Measurements from ENCODE around the gene ELMO1.

Gene ELMO1

GRCh38 chr7:36871355-36871738 lies 577.3 kb downstream of the ELMO1 start:
- DNase-seq (ENCODE audit: low read depth), result no peak

DNA sequence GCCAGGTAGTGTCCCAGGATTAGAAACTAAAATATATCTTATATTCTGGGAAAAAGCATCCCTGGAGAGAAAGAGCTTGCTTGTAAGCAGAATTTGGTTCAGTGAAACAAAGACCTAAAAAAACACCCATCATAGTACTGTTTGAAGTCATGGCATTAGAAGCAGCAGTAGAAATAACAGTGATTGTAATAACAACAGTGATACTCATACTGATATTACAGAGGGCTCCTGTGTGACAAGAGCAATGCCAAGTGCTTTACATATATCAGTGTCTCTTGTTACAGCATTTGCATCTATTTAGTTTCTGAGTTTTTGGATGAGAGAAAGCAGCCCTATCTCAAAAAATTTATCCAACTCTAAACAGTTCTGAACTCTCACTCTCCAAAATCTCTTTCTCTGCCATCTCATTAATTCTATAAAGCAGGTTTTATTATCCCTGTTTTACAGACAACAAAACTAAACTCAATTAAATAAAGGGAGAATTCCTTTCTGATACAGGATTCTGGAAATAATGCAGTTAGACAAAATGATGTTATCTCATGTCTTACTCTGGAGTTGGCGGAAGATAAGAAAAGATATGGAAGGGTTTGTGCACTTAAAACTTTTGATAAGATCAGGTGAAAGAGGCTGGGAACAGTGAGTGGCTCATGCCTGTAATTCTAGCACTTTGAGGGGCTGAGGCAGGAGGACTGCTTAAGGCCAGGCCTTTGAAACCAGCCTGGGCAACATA lies 577.9 kb downstream of the ELMO1 start:
- DNase-seq (ENCODE audit: low read depth), result no peak

DNA sequence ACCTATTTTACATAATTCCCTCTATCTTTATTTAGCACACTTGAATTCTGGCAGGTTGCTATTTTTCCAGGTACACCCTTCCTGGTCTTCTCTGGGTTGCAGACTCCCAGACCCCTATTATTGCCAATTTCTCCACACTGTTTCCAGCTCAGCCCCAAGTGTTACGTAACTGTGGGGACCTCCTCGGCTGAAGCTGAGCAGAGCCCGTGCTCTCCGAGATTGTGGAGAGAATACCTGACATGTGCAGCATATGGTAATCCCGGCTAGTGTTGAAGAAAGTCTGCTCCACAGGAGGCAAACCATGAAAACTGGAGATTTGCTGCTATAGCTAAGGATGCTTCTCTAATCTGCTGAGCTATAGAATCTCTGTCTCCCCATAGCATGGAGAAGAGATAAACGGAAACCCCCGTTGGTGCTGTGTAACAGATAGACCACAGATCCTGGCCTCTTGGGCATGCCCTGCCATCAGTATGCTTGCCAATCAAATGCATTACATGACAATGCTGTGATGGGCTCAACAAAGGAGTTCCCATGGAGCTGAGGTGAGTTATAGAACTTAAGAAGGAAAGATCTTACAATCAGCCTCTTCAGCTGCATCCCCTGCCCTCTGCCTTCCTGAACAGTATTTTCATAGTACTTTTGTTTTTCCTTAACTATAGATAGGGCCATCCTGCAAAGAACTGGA lies 579.8 kb downstream of the ELMO1 start:
- no peak for DNase-seq (ENCODE audit: low read depth)

DNA sequence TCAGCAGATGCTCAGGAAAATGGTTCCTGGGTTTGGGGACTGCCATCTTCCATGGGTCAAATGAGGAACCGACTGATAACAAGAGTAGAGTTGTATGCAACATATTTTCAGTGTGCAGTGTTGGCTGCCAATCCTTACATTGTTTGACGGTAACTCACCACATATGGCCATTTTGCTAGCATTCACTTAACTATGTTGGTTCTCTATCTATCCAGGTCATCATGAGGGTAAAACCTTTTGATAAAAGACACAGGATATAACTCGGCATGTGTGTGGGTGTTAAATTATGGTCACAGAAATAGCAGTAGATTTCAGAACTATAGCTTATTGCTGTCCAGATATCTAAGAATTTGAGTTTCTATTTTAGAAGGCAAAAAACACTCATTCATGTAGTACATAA lies 583.6 kb downstream of the ELMO1 start:
- no peak for DNase-seq (ENCODE audit: low read depth)

GRCh38 chr7:36863901-36864701 lies 584.6 kb downstream of the ELMO1 start:
- no peak for DNase-seq (ENCODE audit: low read depth)

GRCh38 chr7:36862771-36863261 lies 585.8 kb downstream of the ELMO1 start:
- no peak for DNase-seq (ENCODE audit: low read depth)

DNA sequence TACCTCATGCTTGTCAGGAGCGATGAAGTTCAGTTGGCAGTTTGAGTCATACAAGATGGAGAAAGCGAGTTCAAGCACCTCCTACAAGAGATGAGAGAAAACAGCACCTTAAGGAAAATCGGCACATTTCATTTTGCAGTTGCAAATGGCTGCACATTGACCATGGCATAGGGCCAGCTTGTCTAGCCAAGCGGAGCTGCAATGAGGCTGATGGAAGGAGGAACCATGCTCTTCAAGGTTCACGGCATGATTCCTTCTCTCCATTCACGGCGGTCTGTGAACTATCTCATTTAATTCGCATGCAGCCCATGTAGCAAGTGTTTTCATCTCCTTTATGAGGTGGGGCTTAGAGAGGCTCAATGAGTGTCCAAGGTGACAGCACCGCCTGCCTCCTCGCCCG lies 587.0 kb downstream of the ELMO1 start:
- DNase-seq (ENCODE audit: low read depth), result no peak

DNA sequence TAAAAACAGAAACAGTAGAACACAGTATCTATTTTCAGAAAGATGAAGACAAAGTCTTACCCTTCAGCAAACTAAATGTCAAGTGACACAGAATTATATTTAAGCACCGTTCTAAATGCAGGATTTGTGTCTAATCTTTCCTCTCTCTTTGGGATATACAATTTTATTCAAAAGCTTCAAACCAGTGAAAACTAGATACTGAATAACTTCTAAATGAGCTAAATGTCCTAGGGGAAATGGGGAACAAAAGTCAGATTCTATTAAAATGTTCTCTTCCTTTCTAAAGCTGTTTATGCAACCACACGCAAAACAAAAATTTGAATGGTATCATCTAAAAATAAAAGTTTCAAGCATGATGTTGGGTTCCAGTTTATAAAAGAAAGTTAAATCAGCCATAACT lies 588.0 kb downstream of the ELMO1 start:
- no peak for DNase-seq (ENCODE audit: low read depth)

- no peak for DNase-seq (ENCODE audit: low read depth)
These were observed 593.3 kb downstream of the ELMO1 start for GRCh38 chr7:36855330-36855729.

GRCh38 chr7:36854652-36855051 lies 594.0 kb downstream of the ELMO1 start:
- DNase-seq (ENCODE audit: low read depth), result no peak

DNA sequence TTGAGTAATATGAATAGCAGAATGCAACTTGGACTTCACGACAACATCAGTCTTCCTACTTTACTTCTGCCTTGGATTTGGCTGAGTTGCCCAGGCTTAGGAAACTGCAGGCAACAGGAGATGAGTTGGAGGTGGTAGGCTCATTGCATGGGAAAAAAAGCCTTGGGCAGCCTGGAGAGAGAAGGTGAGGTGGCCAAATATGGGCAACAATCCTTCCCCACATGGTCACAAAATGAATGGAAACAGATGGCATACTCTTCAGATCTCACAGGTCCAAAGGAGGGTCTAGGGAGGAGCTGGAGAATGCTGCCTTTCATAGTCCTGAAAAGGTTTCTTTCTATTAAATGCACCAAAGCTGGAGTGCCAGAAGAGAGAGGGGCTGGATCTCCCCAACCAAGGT lies 595.7 kb downstream of the ELMO1 start:
- DNase-seq (ENCODE audit: low read depth), result no peak

GRCh38 chr7:36852017-36852416 lies 596.6 kb downstream of the ELMO1 start:
- no peak for DNase-seq (ENCODE audit: low read depth)

- no peak for DNase-seq (ENCODE audit: low read depth)
These were observed 597.3 kb downstream of the ELMO1 start for GRCh38 chr7:36851382-36851781.

- DNase-seq (ENCODE audit: low read depth), result no peak
These were observed 600.7 kb downstream of the ELMO1 start for GRCh38 chr7:36847946-36848345.

GRCh38 chr7:36844374-36844773 lies 604.3 kb downstream of the ELMO1 start:
- DNase-seq (ENCODE audit: low read depth), result no peak

GRCh38 chr7:36840904-36841303 lies 607.8 kb downstream of the ELMO1 start:
- DNase-seq (ENCODE audit: low read depth), result no peak

- DNase-seq (ENCODE audit: low read depth), result no peak
These were observed 609.9 kb downstream of the ELMO1 start for GRCh38 chr7:36838616-36839225.

DNA sequence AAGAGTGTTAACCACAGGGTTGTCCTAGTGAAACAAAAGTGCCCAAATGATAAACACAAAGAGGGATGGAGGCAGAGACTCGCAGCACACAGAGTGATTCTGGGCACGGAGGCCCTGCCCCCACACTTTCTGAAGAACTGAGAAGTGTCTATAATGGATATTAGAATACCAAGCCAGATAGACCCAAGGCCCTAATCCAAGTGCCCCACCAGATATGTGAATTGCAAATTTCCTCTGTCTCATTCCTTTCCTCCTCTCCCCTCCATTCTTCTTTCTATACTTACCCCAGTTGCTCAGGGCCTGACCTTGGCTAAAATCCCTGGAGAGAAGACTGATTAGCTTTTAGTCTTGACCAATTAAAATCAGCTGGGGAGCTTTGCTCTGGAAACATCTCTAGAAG lies 617.6 kb downstream of the ELMO1 start:
- DNase-seq (ENCODE audit: low read depth), result no peak

GRCh38 chr7:36827726-36828703 lies 620.6 kb downstream of the ELMO1 start:
- DNase-seq (ENCODE audit: low read depth), result no peak

DNA sequence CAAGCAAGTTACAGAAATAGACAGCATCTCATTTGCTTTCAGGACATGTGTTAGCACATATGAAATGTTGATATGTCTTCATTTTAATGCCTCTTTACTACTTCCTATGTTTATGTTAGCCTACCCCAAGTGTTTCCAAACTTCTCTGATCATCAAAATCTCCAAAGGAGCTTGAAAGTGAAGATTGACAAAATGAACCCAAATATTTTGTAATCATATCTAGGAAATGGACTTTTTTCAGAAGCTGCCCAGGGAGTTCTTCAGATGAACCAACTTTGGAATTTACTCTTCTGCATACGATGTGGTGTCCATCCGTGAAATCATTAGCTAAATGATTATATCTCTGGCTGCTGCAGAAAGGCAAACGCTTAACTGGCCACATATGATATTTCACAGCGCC lies 623.2 kb downstream of the ELMO1 start:
- no peak for DNase-seq (ENCODE audit: low read depth)

- DNase-seq (ENCODE audit: low read depth), result no peak
These were observed 625.3 kb downstream of the ELMO1 start for GRCh38 chr7:36823353-36823752.

Measured in stimulated activated CD8-positive, alpha-beta memory T cell treated with anti-CD3 and anti-CD28 coated beads, Interleukin-15, amount 100 ng/mL, for 24 hours (primary cell).